Measurements from ENCODE around the gene RD3L.
"Not testable (repeated sequence)": the region's sequence is repeated elsewhere in the genome, so short reads cannot be mapped to it uniquely, and the experiment has no call there.

Gene RD3L

GRCh38 chr14:103941973-103942736 is at the start of gene RD3L:
Gene RD3L (minus strand): TSS chr14:103942529. CDS start chr14:103941695, 834 bp downstream.
- no peaks in the 10 kb centered on the region for H3K36me3 Mint-ChIP-seq (ENCODE audit: low read depth)
- no peaks in the 10 kb centered on the region for H3K27me3 Mint-ChIP-seq
- intact Hi-C loops (cut with micrococcal nuclease): no loop called here
- no peaks in the 10 kb centered on the region for H3K9me3 Mint-ChIP-seq
- H3K4me1 Mint-ChIP-seq (ENCODE audit: low read depth): peaks cover 2% of the 10 kb centered on the region
- H3K4me3 Mint-ChIP-seq: no peak within 1 kb of the TSS
- no peak within 1 kb of the TSS for H3K27ac Mint-ChIP-seq

DNA sequence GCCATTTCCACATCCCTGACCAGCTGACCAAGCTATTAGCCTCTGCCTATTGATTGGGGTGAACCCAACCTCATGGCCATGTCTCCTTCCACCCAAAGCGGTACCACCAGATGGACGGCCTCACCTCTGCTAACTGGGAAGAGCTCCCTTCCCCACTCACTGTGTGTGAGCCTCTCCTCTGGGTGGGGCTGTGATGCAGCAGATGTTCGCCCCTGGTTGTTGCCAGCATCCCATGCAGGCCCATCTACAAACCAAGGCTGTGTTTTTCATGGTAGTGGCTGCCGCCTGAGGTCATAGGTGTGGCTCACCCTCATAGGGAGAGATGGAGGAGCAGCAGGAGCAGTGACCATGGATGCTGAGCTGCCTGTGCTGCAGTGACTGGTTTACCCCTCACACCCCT is 47.6 kb upstream of the RD3L start:
- H3K36me3 Mint-ChIP-seq (ENCODE audit: low read depth): peaks cover 15% of the 10 kb centered on the region
- H3K4me1 Mint-ChIP-seq (ENCODE audit: low read depth): no peaks in the 10 kb centered on the region
- peaks cover 23% of the 10 kb centered on the region for H3K9me3 Mint-ChIP-seq
- peaks cover 2% of the 10 kb centered on the region for H3K27me3 Mint-ChIP-seq
- no peak overlapping the region for H3K4me3 Mint-ChIP-seq
- intact Hi-C loops (cut with micrococcal nuclease): no loop called here
- no peak overlapping the region for H3K27ac Mint-ChIP-seq

DNA sequence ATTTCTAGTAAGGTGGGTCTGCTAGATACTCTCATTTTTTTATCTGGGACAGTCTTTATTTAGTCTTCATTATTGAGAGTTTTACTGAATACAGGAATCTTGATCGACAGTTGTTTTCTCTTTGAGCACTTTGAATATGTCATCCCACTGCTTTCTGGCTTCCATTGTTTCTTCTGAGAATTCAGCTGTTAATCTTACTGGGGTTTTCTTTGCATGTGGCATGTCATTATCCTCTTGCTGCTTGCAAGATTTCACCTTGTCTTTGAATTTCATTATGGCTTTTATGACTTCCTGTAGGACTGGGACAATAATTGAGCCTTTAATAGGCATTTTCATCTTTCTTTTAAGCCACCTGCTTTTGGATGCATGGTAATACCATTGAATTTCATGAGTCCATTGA is 46.7 kb upstream of the RD3L start:
- Mint-ChIP-seq H3K4me1 (ENCODE audit: low read depth) (no peaks in the 10 kb centered on the region), H3K36me3 (ENCODE audit: low read depth) (peaks cover 15% of the 10 kb centered on the region), H3K4me3 (no peak overlapping the region)

DNA sequence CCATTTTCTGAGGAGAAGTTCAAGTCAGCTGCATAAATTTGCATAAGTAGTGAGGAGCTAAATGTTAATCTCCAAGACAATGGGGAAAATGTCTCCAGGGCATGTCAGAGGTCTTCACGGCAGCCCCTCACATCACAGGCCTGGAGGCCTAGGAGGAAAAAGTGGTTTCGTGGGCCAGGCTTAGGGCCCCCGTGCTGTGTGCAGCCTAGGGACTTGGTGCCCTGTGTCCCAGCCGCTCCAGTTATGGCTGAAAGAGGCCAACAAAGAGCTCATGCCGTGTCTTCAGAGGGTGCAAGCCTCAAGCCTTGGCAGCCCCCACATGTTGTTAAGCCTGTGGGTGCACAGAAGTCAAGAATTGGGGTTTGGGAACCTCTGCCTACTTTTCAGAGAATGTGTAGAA is 41.9 kb upstream of the RD3L start:
- intact Hi-C loops (cut with micrococcal nuclease): no loop called here
- Mint-ChIP-seq H3K4me3 (no peak overlapping the region), H3K27ac (no peak overlapping the region), H3K4me1 (ENCODE audit: low read depth) (peaks cover 5% of the 10 kb centered on the region), H3K27me3 (peaks cover 2% of the 10 kb centered on the region), H3K36me3 (ENCODE audit: low read depth) (peaks cover 2% of the 10 kb centered on the region), H3K9me3 (peaks cover 15% of the 10 kb centered on the region)

More for the DNA sequence above, 46.7 kb upstream of the RD3L start:
- peaks cover 23% of the 10 kb centered on the region for H3K9me3 Mint-ChIP-seq
- intact Hi-C loops (cut with micrococcal nuclease): no loop called here
- peaks cover 2% of the 10 kb centered on the region for H3K27me3 Mint-ChIP-seq
- no peak overlapping the region for H3K27ac Mint-ChIP-seq

- not testable (repeated sequence) for H3K4me3 Mint-ChIP-seq; H3K27me3 Mint-ChIP-seq; H3K36me3 Mint-ChIP-seq (ENCODE audit: low read depth); H3K9me3 Mint-ChIP-seq; H3K4me1 Mint-ChIP-seq (ENCODE audit: low read depth); H3K27ac Mint-ChIP-seq
- intact Hi-C loops (cut with micrococcal nuclease): loop anchor here (1.0 to 2.0 kb wide), 2 partner anchors 80 to 172 kb away; no protein-coding TSS in a partner anchor
Measured at GRCh38 chr14:103980623-103981238, 38.4 kb upstream of the RD3L start.

DNA sequence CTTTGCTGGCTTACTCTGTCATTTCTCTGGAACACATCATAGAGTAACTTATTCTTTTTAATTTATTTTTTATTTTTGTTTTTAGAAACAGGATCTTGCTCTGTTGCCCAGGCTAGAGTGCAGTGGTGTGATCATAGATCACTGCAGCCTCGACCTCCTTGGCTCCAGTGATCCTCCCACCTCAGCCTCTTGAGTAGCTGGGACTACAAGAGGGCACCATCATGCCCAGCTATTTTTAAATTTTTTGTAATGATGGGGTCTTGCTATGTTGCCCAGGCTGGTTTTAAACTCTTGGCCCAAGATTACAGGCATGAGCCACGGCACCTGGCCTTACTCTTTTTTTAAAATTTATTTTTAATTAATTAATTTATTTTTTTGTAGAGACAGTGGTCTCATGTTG is 32.2 kb upstream of the RD3L start:
- H3K36me3 Mint-ChIP-seq (ENCODE audit: low read depth): no peaks in the 10 kb centered on the region
- H3K9me3 Mint-ChIP-seq: no peaks in the 10 kb centered on the region
- no peak overlapping the region for H3K4me3 Mint-ChIP-seq
- no peaks in the 10 kb centered on the region for H3K4me1 Mint-ChIP-seq (ENCODE audit: low read depth)
- H3K27me3 Mint-ChIP-seq: no peaks in the 10 kb centered on the region
- intact Hi-C loops (cut with micrococcal nuclease): no loop called here
- no peak overlapping the region for H3K27ac Mint-ChIP-seq

- intact Hi-C loops (cut with micrococcal nuclease): no loop called here
- Mint-ChIP-seq H3K27me3 (no peaks in the 10 kb centered on the region), H3K36me3 (ENCODE audit: low read depth) (no peaks in the 10 kb centered on the region), H3K4me3 (no peak overlapping the region), H3K4me1 (ENCODE audit: low read depth) (no peaks in the 10 kb centered on the region), H3K9me3 (no peaks in the 10 kb centered on the region), H3K27ac (no peak overlapping the region)
Measured at GRCh38 chr14:103973354-103973753, 31.0 kb upstream of the RD3L start.

DNA sequence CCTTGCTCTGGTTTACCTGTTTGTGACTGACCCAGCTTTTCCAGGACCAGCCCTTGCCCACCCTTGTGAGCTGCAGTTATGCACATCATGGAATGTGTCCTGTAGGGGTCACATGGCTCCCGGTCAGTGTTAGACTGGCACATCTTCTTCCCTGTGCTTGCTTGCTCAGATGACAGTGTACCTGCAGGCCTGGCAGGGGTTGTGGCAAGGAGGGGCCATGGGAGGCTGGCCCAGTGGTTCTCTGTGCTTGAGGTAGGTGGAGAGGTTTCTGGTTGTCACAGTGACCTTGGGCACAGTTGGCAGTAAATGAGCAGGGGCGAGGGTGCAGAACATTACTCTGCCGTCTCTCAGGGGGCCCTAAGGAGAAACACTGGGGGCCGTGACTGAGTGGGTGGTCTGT is 27.6 kb upstream of the RD3L start:
- H3K36me3 Mint-ChIP-seq (ENCODE audit: low read depth): no peaks in the 10 kb centered on the region
- H3K27me3 Mint-ChIP-seq: no peaks in the 10 kb centered on the region
- H3K27ac Mint-ChIP-seq: no peak overlapping the region
- H3K4me3 Mint-ChIP-seq: no peak overlapping the region
- H3K9me3 Mint-ChIP-seq: no peaks in the 10 kb centered on the region
- intact Hi-C loops (cut with micrococcal nuclease): no loop called here
- no peaks in the 10 kb centered on the region for H3K4me1 Mint-ChIP-seq (ENCODE audit: low read depth)

DNA sequence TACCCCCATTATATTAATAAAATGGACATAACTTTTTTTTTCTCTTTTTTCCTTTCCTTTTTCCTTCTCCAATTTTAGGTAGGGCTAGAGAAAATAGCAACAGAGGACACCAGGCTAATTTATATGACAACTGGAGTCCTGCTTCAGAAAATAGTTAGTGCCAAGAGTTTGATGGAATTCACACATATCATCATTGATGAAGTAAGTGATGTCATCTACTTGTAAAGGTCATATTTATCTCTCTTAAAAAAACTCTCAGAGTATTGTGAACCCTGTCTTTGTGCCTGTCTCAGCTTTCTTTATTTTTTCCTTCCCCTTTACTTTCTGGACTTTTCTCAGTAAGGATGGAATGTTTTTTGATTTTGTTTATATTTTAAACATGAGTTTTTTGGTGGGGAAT is 24.3 kb upstream of the RD3L start:
- Mint-ChIP-seq H3K4me3 (no peak overlapping the region), H3K36me3 (ENCODE audit: low read depth) (no peaks in the 10 kb centered on the region), H3K4me1 (ENCODE audit: low read depth) (no peaks in the 10 kb centered on the region), H3K27ac (no peak overlapping the region), H3K27me3 (no peaks in the 10 kb centered on the region), H3K9me3 (no peaks in the 10 kb centered on the region)
- intact Hi-C loops (cut with micrococcal nuclease): no loop called here

- Mint-ChIP-seq H3K27me3 (no peaks in the 10 kb centered on the region), H3K9me3 (no peaks in the 10 kb centered on the region), H3K27ac (no peak overlapping the region), H3K4me1 (ENCODE audit: low read depth) (peaks cover 5% of the 10 kb centered on the region), H3K36me3 (ENCODE audit: low read depth) (no peaks in the 10 kb centered on the region), H3K4me3 (no peak overlapping the region)
- intact Hi-C loops (cut with micrococcal nuclease): no loop called here
Measured at GRCh38 chr14:103961928-103962578, 19.7 kb upstream of the RD3L start.

GRCh38 chr14:103960457-103961055 is 18.2 kb upstream of the RD3L start:
- intact Hi-C loops (cut with micrococcal nuclease): no loop called here

GRCh38 chr14:103949131-103949790 is 6.9 kb upstream of the RD3L start:
- H3K36me3 Mint-ChIP-seq (ENCODE audit: low read depth): no peaks in the 10 kb centered on the region
- intact Hi-C loops (cut with micrococcal nuclease): no loop called here
- peak overlapping the region; percentile 55 for H3K27ac Mint-ChIP-seq
- no peaks in the 10 kb centered on the region for H3K9me3 Mint-ChIP-seq
- peak overlapping the region; percentile 53 for H3K4me3 Mint-ChIP-seq
- H3K4me1 Mint-ChIP-seq (ENCODE audit: low read depth): peaks cover 21% of the 10 kb centered on the region
- H3K27me3 Mint-ChIP-seq: no peaks in the 10 kb centered on the region

More at GRCh38 chr14:103960457-103961055, 18.2 kb upstream of the RD3L start:
- no peak overlapping the region for H3K4me3 Mint-ChIP-seq
- no peaks in the 10 kb centered on the region for H3K36me3 Mint-ChIP-seq (ENCODE audit: low read depth)
- H3K27me3 Mint-ChIP-seq: no peaks in the 10 kb centered on the region
- no peaks in the 10 kb centered on the region for H3K9me3 Mint-ChIP-seq
- no peak overlapping the region for H3K27ac Mint-ChIP-seq
- peaks cover 5% of the 10 kb centered on the region for H3K4me1 Mint-ChIP-seq (ENCODE audit: low read depth)

- H3K4me3 Mint-ChIP-seq: no peak overlapping the region
- H3K9me3 Mint-ChIP-seq: no peaks in the 10 kb centered on the region
- no peaks in the 10 kb centered on the region for H3K27me3 Mint-ChIP-seq
- intact Hi-C loops (cut with micrococcal nuclease): no loop called here
- H3K4me1 Mint-ChIP-seq (ENCODE audit: low read depth): peaks cover 21% of the 10 kb centered on the region
- H3K27ac Mint-ChIP-seq: no peak overlapping the region
- H3K36me3 Mint-ChIP-seq (ENCODE audit: low read depth): no peaks in the 10 kb centered on the region
Measured at GRCh38 chr14:103948442-103948841, 6.1 kb upstream of the RD3L start.

DNA sequence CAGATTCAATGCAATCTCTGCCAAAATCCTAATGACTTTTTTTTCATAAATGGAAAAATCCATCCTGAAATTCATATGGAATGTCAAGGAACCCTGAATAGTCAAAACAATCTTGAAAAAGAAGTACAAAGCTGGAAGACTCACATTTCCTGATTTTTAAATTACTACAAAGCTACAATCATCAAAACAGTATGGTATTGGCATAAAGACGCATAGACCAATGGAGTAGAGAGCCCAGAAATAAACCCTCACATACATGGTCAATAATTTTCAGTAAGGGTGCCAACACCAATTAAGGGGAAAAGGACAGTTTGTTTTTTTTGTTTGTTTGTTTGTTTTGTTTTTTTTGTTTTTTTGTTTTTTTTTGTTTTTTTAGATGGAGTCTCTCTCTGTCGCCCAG is 4.6 kb upstream of the RD3L start:
- no peak overlapping the region for H3K27ac Mint-ChIP-seq
- no peaks in the 10 kb centered on the region for H3K27me3 Mint-ChIP-seq
- no peaks in the 10 kb centered on the region for H3K9me3 Mint-ChIP-seq
- H3K36me3 Mint-ChIP-seq (ENCODE audit: low read depth): no peaks in the 10 kb centered on the region
- no peak overlapping the region for H3K4me3 Mint-ChIP-seq
- H3K4me1 Mint-ChIP-seq (ENCODE audit: low read depth): peaks cover 21% of the 10 kb centered on the region
- intact Hi-C loops (cut with micrococcal nuclease): no loop called here

All from dendritic cell treated with granulocyte-macrophage colony-stimulating factor and Interleukin-4, amounts not matched to agents 40 ng/mL and 50 ng/mL, for 4 days (primary cell).